Keratinocyte (primary cell): Measurements from ENCODE around the gene UROC1.

ENCODE experiments used
- EZH2 ChIP-seq: IDR thresholded peaks from one replicate; pipeline ENCODE4 v1.6.1; 2012; ENCODE audit warnings: inconsistent platforms, mild to moderate bottlenecking, low read length, moderate library complexity
- TF ChIP-seq, protein P1 (sequence below), 3 experiments: IDR thresholded peaks in 1 of 3; conservative IDR thresholded peaks in 1 of 3; optimal IDR thresholded peaks in 1 of 3; 2 replicates in 2 of 3; 3 replicates in 1 of 3; pipeline versions ENCODE3 to v1.5.1; 2011; ENCODE audit warnings: low read length in 3 of 3, mild to moderate bottlenecking in 3 of 3, moderate library complexity in 2 of 3, control low read depth in 1 of 3, inconsistent platforms in 1 of 3; ENCODE audit not compliant: insufficient read depth in 2 of 3; ENCODE audit errors: extremely low read depth in 1 of 3

DNA sequence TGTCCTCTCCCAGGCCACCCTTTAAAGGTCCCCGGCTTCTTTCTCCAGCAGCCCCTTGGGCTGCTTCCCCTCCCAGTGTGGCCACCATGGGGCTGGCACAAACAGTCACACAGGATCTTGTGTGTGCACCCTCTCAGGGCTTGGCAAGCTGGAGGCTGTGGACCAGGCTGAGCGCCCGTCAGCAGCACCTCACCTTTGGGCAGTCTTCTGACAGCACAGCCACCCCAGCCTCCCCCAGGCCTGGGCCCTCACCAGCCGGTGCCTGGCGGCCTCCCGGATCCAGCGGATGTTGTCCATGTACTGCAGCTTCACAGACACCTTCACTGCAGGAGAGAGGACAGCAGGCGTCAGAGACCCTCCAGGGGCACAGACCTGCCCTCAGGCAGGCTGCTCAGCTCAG, 21.8 kb downstream of the UROC1 start:
- TF ChIP-seq, protein P1, sequence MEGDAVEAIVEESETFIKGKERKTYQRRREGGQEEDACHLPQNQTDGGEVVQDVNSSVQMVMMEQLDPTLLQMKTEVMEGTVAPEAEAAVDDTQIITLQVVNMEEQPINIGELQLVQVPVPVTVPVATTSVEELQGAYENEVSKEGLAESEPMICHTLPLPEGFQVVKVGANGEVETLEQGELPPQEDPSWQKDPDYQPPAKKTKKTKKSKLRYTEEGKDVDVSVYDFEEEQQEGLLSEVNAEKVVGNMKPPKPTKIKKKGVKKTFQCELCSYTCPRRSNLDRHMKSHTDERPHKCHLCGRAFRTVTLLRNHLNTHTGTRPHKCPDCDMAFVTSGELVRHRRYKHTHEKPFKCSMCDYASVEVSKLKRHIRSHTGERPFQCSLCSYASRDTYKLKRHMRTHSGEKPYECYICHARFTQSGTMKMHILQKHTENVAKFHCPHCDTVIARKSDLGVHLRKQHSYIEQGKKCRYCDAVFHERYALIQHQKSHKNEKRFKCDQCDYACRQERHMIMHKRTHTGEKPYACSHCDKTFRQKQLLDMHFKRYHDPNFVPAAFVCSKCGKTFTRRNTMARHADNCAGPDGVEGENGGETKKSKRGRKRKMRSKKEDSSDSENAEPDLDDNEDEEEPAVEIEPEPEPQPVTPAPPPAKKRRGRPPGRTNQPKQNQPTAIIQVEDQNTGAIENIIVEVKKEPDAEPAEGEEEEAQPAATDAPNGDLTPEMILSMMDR (optimal IDR thresholded peaks at IDR 0.05 in 1 of 3, IDR thresholded peaks at IDR 0.05 in 1 of 3, conservative IDR thresholded peaks at IDR 0.05 in 1 of 3; ENCODE audit: extremely low read depth in 1 of 3, insufficient read depth in 2 of 3, low read length in 3 of 3), result no peak
- no peak for TF ChIP-seq EZH2
